Right ventricle myocardium inferior (tissue), 1 donor: ENCODE data around the gene GSDME. TPM values are rescaled to one million over a fixed set of nuclear protein-coding genes. Genes with fewer than 3 reads are reported as not detected.
A peak's percentile ranks its signal among the peaks of the same experiment; 100 is the strongest.

Experiments used
- ATAC-seq: fragments of 200-7000 bp; cut with Tn5 transposase; one replicate; pipeline ENCODE4 v1.9.1; 2020; ENCODE audit warnings: mild to moderate bottlenecking, moderate library complexity
- DNase-seq: peaks from one replicate; pipeline ENCODE4 v3.0.0; 2021; ENCODE audit errors: missing footprints
- intact Hi-C: fragments of 100-400 bp; cut with DNase I; formaldehyde crosslinking; loops from one replicate; pipeline ENCODE4 v1.11.0; 2022
- total RNA-seq: library from RNA; stranded (reverse); fragmentation: NEBNext Ultra II Directional; extraction: Animal tissue kit (Norgen Biotek cat#: 25700); gene quantifications from one replicate; pipeline ENCODE4 v1.2.1, GENCODE V29; 2021
- donor health status: DM: no; HTN: yes; CAD: no; lungs with severe emphysema.

GSDME gene
- total RNA-seq, 1 donor from 2014 or later = 4.1 TPM

- intact Hi-C loops = no loop called here
- no peak for DNase-seq
These were observed 21.4 kb upstream of the GSDME start for GRCh38 chr7:24778543-24779282.

GRCh38 chr7:24777806-24778205 is 20.5 kb upstream of the GSDME start:
- ATAC-seq = no peak
- intact Hi-C loops = no loop called here
- DNase-seq = no peak

More at GRCh38 chr7:24778543-24779282, 21.4 kb upstream of the GSDME start:
- peak; percentile 83 for ATAC-seq

DNA sequence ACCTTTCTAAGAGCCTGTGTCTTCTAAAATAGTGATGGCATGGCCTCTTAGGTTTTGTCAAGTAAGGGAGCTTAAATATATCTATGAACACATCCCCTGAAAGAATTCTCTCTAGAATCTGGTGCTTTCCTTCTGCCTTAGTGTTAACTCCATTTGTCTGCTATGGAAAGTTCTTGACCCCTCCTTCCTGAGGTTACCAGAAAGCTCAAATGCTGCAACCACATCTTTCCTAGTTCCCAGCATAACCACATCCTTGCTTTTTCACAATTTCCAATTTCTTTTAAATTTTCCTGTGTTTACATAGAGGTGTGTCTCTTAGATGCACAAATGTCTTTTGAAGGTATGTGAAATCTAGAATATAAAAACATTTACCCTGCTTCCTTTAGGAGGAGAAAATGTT is 16.4 kb upstream of the GSDME start:
- no peak for DNase-seq
- ATAC-seq = no peak
- intact Hi-C loops = no loop called here

DNA sequence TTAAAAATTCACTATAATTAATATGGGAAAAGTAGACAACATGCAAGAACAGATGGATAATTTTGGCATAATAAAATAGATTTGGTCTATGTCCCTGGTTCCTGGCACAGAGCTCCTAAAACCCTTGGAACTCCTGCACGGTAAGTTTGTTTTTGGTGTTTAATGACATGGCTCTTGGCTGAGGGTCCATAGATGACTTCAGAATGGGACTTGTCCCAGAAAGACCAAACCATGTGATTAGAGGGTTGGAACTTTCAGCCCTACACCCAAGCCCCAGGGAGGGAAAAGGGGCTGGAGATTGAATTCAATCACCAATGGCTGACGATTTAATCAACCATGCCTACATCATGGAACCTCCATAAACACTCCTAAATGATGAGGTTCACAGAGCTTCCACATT is 12.6 kb upstream of the GSDME start:
- DNase-seq (no peak), ATAC-seq (peak; percentile 73)
- intact Hi-C loops = no loop called here

DNA sequence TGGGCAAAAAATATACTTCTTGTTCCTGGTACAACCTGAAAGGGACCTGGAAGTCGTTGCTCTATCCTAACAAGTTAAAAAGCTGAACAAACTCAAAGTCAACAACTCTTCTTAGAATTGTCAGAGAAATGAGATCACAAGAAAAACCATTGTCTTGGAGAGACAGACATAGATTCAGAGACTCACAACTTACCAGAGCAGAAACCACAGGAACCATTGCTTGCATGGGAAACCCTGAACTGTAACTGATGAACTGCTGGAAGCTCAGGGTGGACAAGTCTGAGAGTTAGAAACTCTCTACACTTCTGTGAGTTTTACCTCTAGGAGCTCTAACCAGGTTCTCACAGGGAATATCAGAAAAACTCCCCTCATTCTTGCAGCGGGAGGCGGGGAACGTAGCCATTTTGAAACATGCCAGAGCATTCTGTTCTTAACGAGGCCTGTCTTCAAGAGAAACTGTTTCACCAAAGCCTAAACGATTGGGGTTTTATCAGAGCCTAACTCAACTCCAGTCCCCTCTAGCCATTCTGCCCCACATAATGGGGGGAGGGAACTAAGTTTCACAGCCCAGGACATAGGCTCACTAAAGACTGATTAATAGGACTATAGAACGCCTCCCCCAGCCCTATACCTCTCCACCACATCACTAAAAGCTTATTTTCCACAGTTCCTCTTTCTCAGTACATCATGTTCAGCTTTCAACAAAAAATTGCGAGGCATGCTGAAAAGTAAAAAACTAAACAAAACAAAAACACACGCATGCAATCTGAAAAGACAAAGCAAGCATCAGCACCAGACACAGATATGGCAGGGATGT is 12.0 kb upstream of the GSDME start:
- intact Hi-C loops = no loop called here
- ATAC-seq (peak; percentile 50), DNase-seq (no peak)

GRCh38 chr7:24767878-24768569 is 10.8 kb upstream of the GSDME start:
- intact Hi-C loops = no loop called here

GRCh38 chr7:24764972-24765744 is 7.9 kb upstream of the GSDME start:
- DNase-seq = no peak
- intact Hi-C loops = no loop called here
- ATAC-seq = peak; percentile 52

More at GRCh38 chr7:24767878-24768569, 10.8 kb upstream of the GSDME start:
- no peak for ATAC-seq
- no peak for DNase-seq

DNA sequence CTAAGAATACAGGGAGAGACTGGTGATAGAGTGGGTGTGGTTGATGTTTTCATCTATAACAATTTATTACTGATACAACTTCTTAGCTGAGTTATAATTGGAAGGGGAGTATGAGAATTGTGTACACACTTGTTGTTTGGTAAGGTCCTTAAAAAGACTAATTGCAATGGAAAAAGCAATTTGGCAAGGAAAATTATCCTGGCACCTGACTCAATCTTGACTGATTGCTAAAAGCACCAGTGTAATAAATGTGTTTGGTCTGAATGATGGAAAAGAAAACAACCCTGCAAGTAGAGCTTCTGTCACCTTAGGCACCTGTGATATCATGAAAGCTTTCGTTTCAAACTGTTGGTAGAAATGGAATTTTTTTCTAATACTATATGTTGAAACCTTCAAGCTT is 6.7 kb upstream of the GSDME start:
- DNase-seq = no peak
- intact Hi-C loops = no loop called here
- no peak for ATAC-seq

DNA sequence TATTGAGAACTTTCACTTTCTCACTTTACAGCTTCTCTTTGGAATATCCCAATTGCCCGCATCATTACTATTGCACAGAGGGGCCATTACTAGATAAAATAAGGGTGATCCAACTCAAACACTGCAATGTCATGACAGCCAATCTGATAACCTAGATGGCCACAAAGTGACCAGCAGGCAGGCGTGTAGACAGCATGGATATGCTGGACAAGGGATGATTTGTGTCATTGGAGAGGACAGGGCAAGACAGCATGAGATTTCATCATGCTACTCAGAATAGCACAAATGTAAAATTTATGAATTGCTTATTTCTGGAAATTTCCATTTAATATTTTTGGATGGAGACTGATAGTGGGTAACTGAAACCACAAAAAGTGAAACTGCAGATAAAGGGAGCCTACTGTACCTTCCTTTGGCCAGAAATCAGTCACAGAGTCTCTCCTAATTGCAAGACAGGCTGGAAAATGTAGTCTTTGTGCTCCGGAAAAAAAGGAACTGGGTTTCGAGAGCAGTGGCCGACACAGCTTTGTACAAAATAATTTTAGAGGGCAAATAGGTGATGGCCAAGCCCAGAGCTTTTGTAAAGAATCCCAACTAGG is 6.1 kb upstream of the GSDME start:
- intact Hi-C loops = no loop called here
- ATAC-seq = no peak

GRCh38 chr7:24762771-24763170 is 5.5 kb upstream of the GSDME start:
- intact Hi-C loops = no loop called here
- no peak for ATAC-seq

More for the DNA sequence above, 6.1 kb upstream of the GSDME start:
- DNase-seq = no peak

DNA sequence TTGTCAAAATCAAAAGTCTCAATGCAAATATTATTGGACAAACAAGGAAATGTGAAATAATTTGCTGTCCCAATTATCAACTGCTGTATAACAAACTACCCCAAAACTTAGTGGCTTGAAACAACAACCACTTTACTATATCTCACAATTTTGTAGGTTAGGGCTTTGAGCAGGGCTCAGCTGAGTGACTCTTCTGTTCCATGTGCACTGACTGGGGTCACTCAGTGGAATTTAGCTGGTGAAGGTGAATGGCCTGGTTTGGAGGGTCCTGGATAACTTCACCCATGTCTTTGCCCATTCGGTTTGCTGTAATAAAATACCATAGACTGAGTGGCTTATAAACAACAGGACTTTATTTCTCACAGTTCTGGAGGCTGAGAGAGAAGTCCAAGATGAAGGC is 3.7 kb upstream of the GSDME start:
- ATAC-seq (no peak), DNase-seq (no peak)
- intact Hi-C loops = no loop called here

More at GRCh38 chr7:24762771-24763170, 5.5 kb upstream of the GSDME start:
- DNase-seq = no peak

- peak; percentile 57 for ATAC-seq
- DNase-seq = peak; percentile 77
- intact Hi-C loops = no loop called here
These were observed 515 bp downstream of the GSDME start for GRCh38 chr7:24756545-24757352.

DNA sequence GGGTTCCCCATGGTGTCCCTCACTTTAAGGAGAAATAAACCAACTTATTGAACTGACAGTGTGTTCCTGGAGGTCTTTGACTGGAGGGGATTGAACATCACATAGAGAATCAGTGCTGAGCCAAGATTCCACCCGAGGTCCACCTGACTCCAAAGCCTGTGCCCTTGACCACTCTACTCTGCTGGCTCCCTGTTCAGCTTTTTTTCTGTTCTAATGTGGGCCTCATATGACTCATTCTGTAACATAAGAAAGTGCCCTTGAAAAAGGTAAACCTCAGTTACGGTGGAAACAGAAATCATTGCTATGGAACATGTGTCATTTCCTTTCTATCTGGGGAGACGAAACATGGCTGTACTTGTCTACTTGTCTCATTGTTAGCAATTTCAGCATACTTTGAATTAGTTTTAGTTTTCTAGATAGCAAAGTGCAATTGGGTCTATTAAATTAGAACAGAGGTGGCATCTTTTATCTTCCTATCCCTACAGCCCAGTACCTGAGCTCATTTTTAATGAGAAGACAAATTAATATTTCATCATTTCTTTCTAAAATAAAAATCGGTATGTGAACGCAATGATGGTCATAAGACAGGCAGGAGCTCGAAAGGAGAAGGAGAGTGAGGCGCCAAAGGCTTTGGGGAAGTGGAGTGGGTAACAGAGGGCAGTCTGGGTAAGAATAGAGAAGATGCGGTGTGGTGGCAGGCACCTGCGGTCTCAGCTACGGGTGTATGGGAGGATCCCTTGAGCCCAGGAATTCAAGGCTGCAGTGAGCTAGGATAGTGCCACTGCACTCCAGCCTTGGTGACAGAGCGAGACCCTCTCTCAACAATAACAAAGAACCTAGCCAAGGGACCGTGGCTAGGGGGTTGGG is 1.5 kb downstream of the GSDME start:
- no peak for ATAC-seq

DNA sequence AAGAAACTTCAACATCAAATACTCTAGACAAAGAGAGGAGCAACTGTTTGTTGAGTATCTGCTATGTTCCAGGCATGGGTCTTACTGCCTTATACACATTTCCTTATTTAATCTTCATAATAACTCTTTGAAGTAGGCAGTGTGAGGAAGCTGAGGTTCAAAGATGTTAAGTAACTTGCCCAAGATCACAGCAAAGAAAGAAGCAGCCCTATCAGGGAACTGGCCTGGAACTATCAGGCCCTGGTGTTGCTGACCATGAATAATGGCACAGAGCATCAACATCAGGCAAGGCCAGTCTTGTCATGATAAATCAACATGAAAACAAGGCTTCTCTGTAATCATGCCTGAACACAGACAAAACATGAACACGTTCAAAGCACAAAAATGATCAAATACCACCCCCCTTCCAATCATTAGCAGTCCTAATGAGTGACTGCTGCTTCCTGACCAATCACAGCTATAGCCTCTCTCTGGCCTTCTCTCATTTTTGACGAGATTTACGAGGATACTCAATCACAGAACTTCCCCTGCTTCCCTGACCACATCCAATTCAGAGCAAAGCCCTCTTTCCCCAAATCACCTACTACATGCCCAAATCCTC is 2.3 kb downstream of the GSDME start:
- DNase-seq (no peak), ATAC-seq (no peak)
- intact Hi-C loops = no loop called here

More for the DNA sequence above, 1.5 kb downstream of the GSDME start:
- intact Hi-C loops = no loop called here
- no peak for DNase-seq

DNA sequence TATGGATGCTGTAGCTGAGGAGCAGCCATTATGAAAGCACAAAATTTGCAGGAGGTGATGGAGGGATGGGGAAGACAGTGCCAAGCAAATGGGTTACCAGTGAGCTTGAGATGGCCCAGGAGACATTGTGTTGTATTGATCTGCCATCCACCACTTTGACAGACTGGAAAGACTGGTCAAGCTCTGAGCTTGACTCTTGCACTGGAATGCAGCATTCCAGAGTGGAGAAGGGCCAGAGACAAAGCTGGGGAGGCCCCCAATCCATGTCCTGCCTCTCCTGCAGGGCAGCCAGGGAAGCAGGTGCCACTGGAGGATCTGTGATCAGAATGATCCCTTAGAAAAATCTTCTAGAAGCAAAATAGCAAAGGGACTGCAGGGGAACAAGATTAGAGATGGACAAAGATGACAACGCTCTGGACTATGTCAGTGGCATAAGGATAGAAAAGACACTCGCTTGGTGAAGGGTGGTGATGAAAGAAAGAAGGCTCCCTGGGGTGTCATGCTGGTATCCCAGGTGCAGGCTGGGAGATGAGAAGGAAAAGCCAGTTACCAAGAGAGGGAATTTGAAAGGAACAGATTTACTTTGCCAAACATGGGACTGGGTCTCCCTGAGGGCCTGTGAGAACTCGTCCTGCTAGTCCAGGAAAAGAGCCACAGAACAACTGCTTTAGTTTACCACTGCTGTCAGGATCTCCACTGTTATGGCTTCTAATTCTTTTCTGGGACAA is 5.0 kb downstream of the GSDME start:
- no peak for DNase-seq
- no peak for ATAC-seq
- intact Hi-C loops = no loop called here

- no peak for ATAC-seq
- intact Hi-C loops = no loop called here
These were observed 5.8 kb downstream of the GSDME start for GRCh38 chr7:24751484-24751883.

More at GRCh38 chr7:24751484-24751883, 5.8 kb downstream of the GSDME start:
- DNase-seq = no peak
